GM19023 (cell line): ENCODE results near the gene CLEC2B.

ENCODE experiments used
- ATAC-seq: cut with Tn5 transposase; IDR thresholded peaks from one replicate; pipeline ENCODE4 v1.9.1; 2021; ENCODE audit warnings: mild to moderate bottlenecking, moderate library complexity; ENCODE audit not compliant: unreplicated experiment

Gene CLEC2B

GRCh38 chr12:9810671-9811070, 58.5 kb downstream of the CLEC2B start:
- no peak for ATAC-seq

GRCh38 chr12:9809866-9810265, 59.3 kb downstream of the CLEC2B start:
- no peak for ATAC-seq

GRCh38 chr12:9809338-9809737, 59.8 kb downstream of the CLEC2B start:
- no peak for ATAC-seq

DNA sequence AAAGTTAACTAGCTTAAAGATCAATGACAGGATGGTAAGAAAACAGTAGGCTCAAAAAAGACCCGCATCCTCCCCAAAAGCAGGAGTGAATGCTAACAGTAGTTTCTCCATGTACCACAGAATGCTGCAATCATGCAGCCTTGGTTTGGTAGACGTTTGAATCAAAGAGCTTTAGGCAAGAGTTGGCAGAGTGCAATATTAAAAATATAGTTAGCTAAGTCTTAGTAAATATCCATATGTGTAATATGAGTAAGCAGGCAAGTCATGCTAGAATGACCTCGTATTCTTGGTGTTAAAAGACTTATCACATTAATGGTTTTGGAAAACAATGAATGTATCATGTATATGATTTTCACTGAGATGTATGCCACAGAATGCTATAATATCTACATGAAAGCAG, 60.6 kb downstream of the CLEC2B start:
- no peak for ATAC-seq

DNA sequence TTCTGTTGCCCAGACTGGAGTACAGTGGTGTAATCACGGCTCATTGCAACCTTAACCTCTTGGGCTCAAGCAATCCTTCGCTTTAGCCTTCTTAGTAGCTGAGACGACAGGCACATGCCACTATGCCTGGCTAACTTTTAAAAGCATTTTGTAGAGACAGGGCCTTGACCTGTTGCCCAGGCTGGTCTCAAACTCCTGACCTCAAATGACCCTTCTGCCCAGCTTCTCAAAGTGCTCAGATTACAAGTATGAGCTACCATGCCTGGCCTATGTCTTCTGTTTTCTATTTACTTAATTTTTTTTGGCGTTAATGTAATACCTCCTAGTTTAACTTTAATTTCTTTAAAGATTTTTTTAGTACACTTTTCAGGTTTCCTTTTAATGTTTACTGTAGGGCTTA, 62.4 kb downstream of the CLEC2B start:
- no peak for ATAC-seq

- ATAC-seq = no peak
Observed at GRCh38 chr12:9805883-9806282, 63.3 kb downstream of the CLEC2B start.
